H1 (cell line): ENCODE measurements around the gene MEIS2. TPM values are rescaled to one million over a fixed set of nuclear protein-coding genes. Genes with fewer than 3 reads are reported as not detected.
A peak's percentile ranks its signal among the peaks of the same experiment; 100 is the strongest.

Experiments used
- CTCF ChIA-PET: fragments of 300-600 bp; sonication (Branson Sonifier 250); formaldehyde crosslinking; loops from one replicate; lab custom pipeline; 2021; ENCODE audit not compliant: partially characterized antibody; lab: Charles Lee
- POLR2A ChIA-PET: fragments of 300-600 bp; sonication (Branson Sonifier 250); formaldehyde crosslinking; loops from one replicate; lab custom pipeline; 2021; ENCODE audit warnings: inconsistent platforms; ENCODE audit not compliant: partially characterized antibody; lab: Charles Lee
- DNase-seq, 2 experiments: peaks; one replicate each; pipeline versions ENCODE4 v3.0.0 to v3.0.0-alpha.2; 2010 to 2022; ENCODE audit warnings: low spot score in 2 of 2, low read depth in 1 of 2, mixed read lengths in 1 of 2
- FAIRE-seq: peaks from 2 replicates; lab custom pipeline; 2011; peaks lifted over from hg19 to GRCh38; lab: Jason Lieb, UNC
- H2AFZ ChIP-seq: 2 replicates; pipeline ENCODE4 v1.8.1; 2012; ENCODE audit warnings: low read length, inconsistent platforms
- H2AK5ac ChIP-seq: 2 replicates; pipeline ENCODE4 v1.6.1; 2013; ENCODE audit warnings: low read depth, low read length
- H2BK120ac ChIP-seq: replicated peaks from 2 replicates; pipeline ENCODE3; 2013; ENCODE audit warnings: low read depth, low read length, inconsistent platforms
- H2BK12ac ChIP-seq: 2 replicates; pipeline ENCODE4 v1.6.1; 2013; ENCODE audit warnings: low read depth, low read length
- H2BK15ac ChIP-seq: 2 replicates; pipeline ENCODE4 v1.6.1; 2013; ENCODE audit warnings: low read length
- H2BK20ac ChIP-seq: 2 replicates; pipeline ENCODE4 v1.6.1; 2013; ENCODE audit warnings: low read length
- H2BK5ac ChIP-seq: 2 replicates; pipeline ENCODE4 v1.6.1; 2013; ENCODE audit warnings: low read depth, low read length
- H3K14ac ChIP-seq: 2 replicates; pipeline ENCODE4 v1.6.1; 2013; ENCODE audit warnings: inconsistent platforms; ENCODE audit not compliant: insufficient read length
- H3K18ac ChIP-seq: 2 replicates; pipeline ENCODE4 v1.6.1; 2013; ENCODE audit warnings: low read length; ENCODE audit errors: extremely low read depth
- H3K23ac ChIP-seq: 2 replicates; pipeline ENCODE4 v1.6.1; 2013; ENCODE audit warnings: inconsistent platforms; ENCODE audit not compliant: insufficient read length
- H3K23me2 ChIP-seq: 2 replicates; pipeline ENCODE4 v1.6.1; 2013; ENCODE audit warnings: low read depth, low read length
- H3K27ac ChIP-seq: 2 replicates; pipeline ENCODE4 v1.6.1; 2011; ENCODE audit warnings: low read depth, low read length, inconsistent platforms
- H3K27me3 ChIP-seq, 4 experiments: replicated peaks in 1 of 4; 1 replicate in 1 of 4; 2 replicates in 3 of 4; pipeline versions ENCODE4 v1.6.1 to v1.8.1; 2011 to 2013; ENCODE audit warnings: low read length in 3 of 4, mild to moderate bottlenecking in 3 of 4, inconsistent platforms in 2 of 4, mixed read lengths in 2 of 4, moderate library complexity in 1 of 4; ENCODE audit not compliant: control insufficient read depth in 3 of 4, insufficient read depth in 3 of 4; ENCODE audit errors: extremely low read depth in 1 of 4
- H3K36me3 ChIP-seq, 4 experiments: 2 replicates each; pipeline versions ENCODE4 v1.6.1 to v1.8.1; 2011 to 2013; ENCODE audit warnings: mild to moderate bottlenecking in 4 of 4, low read length in 3 of 4, moderate library complexity in 2 of 4, control low read depth in 1 of 4, inconsistent platforms in 1 of 4; ENCODE audit not compliant: insufficient read depth in 4 of 4, control insufficient read depth in 2 of 4
- H3K4ac ChIP-seq: replicated peaks from 2 replicates; pipeline ENCODE3; 2013; ENCODE audit warnings: low read length, low read depth, mixed read lengths, inconsistent platforms; ENCODE audit not compliant: insufficient read length
- H3K4me1 ChIP-seq, 4 experiments: replicated peaks in 1 of 4; 1 replicate in 1 of 4; 2 replicates in 3 of 4; pipeline versions ENCODE4 v1.6.1 to v1.8.1; 2011 to 2013; ENCODE audit warnings: low read length in 3 of 4, inconsistent platforms in 2 of 4, mixed read lengths in 1 of 4; ENCODE audit not compliant: insufficient read depth in 4 of 4, control insufficient read depth in 3 of 4
- H3K4me2 ChIP-seq, 2 experiments: 2 replicates each; pipeline versions ENCODE4 v1.6.1 to v1.8.1; 2011 to 2013; ENCODE audit warnings: low read depth in 2 of 2, low read length in 2 of 2, control low read depth in 1 of 2, inconsistent platforms in 1 of 2, mild to moderate bottlenecking in 1 of 2; ENCODE audit not compliant: insufficient read depth in 1 of 2
- H3K4me3 ChIP-seq, 4 experiments: fragments of 200-600, 300-600 bp in 1 of 4; sonication (generic), shearing (Covaris generic), sonication (Bioruptor Twin) in 1 of 4; 2 replicates each; pipeline versions ENCODE4 v1.5.1 to v1.8.1; 2011 to 2016; ENCODE audit warnings: low read length in 4 of 4, low read depth in 3 of 4, control low read depth in 2 of 4, inconsistent platforms in 2 of 4, mild to moderate bottlenecking in 2 of 4, mixed read lengths in 1 of 4, moderate library complexity in 1 of 4; ENCODE audit not compliant: insufficient read depth in 2 of 4; ENCODE audit errors: extremely low read depth in 1 of 4
- H3K56ac ChIP-seq: replicated peaks from 2 replicates; pipeline ENCODE3; 2013; ENCODE audit warnings: low read depth, mild to moderate bottlenecking, mixed read lengths, low read length, inconsistent platforms; ENCODE audit not compliant: insufficient read length
- H3K79me1 ChIP-seq: 2 replicates; pipeline ENCODE4 v1.6.1; 2013; ENCODE audit warnings: low read depth, low read length, control low read depth
- H3K79me2 ChIP-seq, 2 experiments: 2 replicates each; pipeline versions ENCODE4 v1.6.1 to v1.8.1; 2012 to 2013; ENCODE audit warnings: low read length in 2 of 2, mild to moderate bottlenecking in 2 of 2, inconsistent platforms in 1 of 2; ENCODE audit not compliant: insufficient read depth in 2 of 2, control insufficient read depth in 1 of 2
- H3K9ac ChIP-seq, 4 experiments: replicated peaks in 1 of 4; 1 replicate in 1 of 4; 2 replicates in 3 of 4; pipeline versions ENCODE4 v1.6.1 to v1.8.1; 2011 to 2013; ENCODE audit warnings: low read depth in 3 of 4, low read length in 3 of 4, control low read depth in 2 of 4, mild to moderate bottlenecking in 2 of 4, moderate library complexity in 2 of 4, inconsistent platforms in 1 of 4; ENCODE audit errors: extremely low read depth in 1 of 4
- H3K9me3 ChIP-seq, 2 experiments: 2 replicates each; pipeline versions ENCODE4 v1.6.1 to v1.8.1; 2012 to 2013; ENCODE audit warnings: mild to moderate bottlenecking in 2 of 2, moderate library complexity in 2 of 2, control low read depth in 1 of 2, inconsistent platforms in 1 of 2, low read depth in 1 of 2, low read length in 1 of 2, mixed read lengths in 1 of 2; ENCODE audit not compliant: insufficient read depth in 2 of 2
- H4K20me1 ChIP-seq, 2 experiments: replicated peaks in 1 of 2; 2 replicates each; pipeline versions ENCODE3 to v1.8.1; 2011 to 2013; ENCODE audit warnings: inconsistent platforms in 2 of 2, low read length in 2 of 2, mild to moderate bottlenecking in 1 of 2; ENCODE audit not compliant: insufficient read depth in 2 of 2, control insufficient read depth in 1 of 2
- H4K5ac ChIP-seq: 2 replicates; pipeline ENCODE4 v1.6.1; 2013; ENCODE audit warnings: low read length, low read depth, mixed read lengths, inconsistent platforms; ENCODE audit not compliant: insufficient read length
- H4K8ac ChIP-seq: 2 replicates; pipeline ENCODE4 v1.8.0; 2013; ENCODE audit warnings: mild to moderate bottlenecking, moderate library complexity, low read length, inconsistent platforms; ENCODE audit not compliant: insufficient read depth; ENCODE audit errors: extremely low read depth
- H4K91ac ChIP-seq: replicated peaks from 2 replicates; pipeline ENCODE3; 2013; ENCODE audit warnings: low read length, mixed read lengths, inconsistent platforms; ENCODE audit not compliant: insufficient read length
- CBX8 ChIP-seq: fragments of 300-800, 300-1000 bp; sonication (generic); IDR thresholded peaks from 2 replicates; pipeline ENCODE4 v1.7.1; 2016; ENCODE audit warnings: low read depth, low read length, borderline replicate concordance
- RNF2 ChIP-seq: fragments of 200-900, 300-1000 bp; sonication (generic); IDR thresholded peaks from 2 replicates; pipeline ENCODE4 v1.7.1; 2016; ENCODE audit warnings: borderline replicate concordance, low read depth, mild to moderate bottlenecking, antibody characterized with exemption, low read length; ENCODE audit not compliant: poor library complexity, severe bottlenecking; ENCODE audit errors: missing control alignments
- SIRT6 ChIP-seq: IDR thresholded peaks from one replicate; pipeline ENCODE4 v1.7.1; 2012; ENCODE audit warnings: low read length, inconsistent platforms
- WGBS, 2 experiments: shearing (Covaris generic) in 1 of 2; methylation state at CpG; one replicate each; pipeline versions ENCODE4 v1.1.6 to v1.1.7; 2013 to 2015; ENCODE audit warnings: low lambda C conversion rate in 2 of 2, mixed read lengths in 2 of 2, inconsistent platforms in 1 of 2, low coverage in 1 of 2, missing lambda C conversion rate in 1 of 2; ENCODE audit not compliant: insufficient replicate concordance in 2 of 2, insufficient coverage in 1 of 2, insufficient read length in 1 of 2; ENCODE audit errors: extremely low coverage in 1 of 2, missing lambda C conversion rate in 1 of 2; 5-methylcytosine and 5-hydroxymethylcytosine counted together
- polyA plus RNA-seq, 7 experiments: library from polyadenylated mRNA; depleted of rRNA in 3 of 7; stranded (reverse) in 5 of 7; unstranded in 2 of 7; fragments of >200 nt in 5 of 7; fragments of 200-250 nt in 2 of 7; gene quantifications; 1 replicate in 5 of 7; 2 replicates in 1 of 7; 4 replicates in 1 of 7; pipeline versions ENCODE4 v1.2.1 to v1.2.3, GENCODE V29; 2011 to 2013; ENCODE audit warnings: missing spikeins in 2 of 7, mixed read lengths in 2 of 7
- total RNA-seq: library from RNA; stranded (reverse); fragmentation: NEBNext Ultra II Directional; extraction: Animal tissue kit (Norgen Biotek cat#: 25700); gene quantifications from 2 replicates; pipeline ENCODE4 v1.2.1, GENCODE V29; 2021

The MEIS2 gene
- total and polyA plus RNA-seq, 2 of the 8 experiments (the other 6 are each of a cell fraction or from before 2014, with no cell fraction given) = 0.22 to 1.2 TPM

- peaks cover 3 to 5% of the 10 kb centered on the region in 2 experiments for H4K20me1 ChIP-seq
- peak overlapping the region in 2 of 4 experiments; percentile 22 to 64; a peak in 4 of 8 replicates for H3K4me3 ChIP-seq
- H2BK20ac ChIP-seq = no peak overlapping the region
- H3K79me1 ChIP-seq = no peaks in the 10 kb centered on the region
- H3K23ac ChIP-seq = no peak overlapping the region
- H3K27ac ChIP-seq = no peak overlapping the region
- WGBS, 2 experiments = 8% methylated on average over 10 of the region's 10 CpGs; no CpG with 5 or more reads in 1 of the 2 experiments
- ChIA-PET CTCF (interaction anchor here (1.1 to 9.9 kb wide), 4 partner anchors 11 to 228 kb away, joined by 3 to 130 read pairs (median 14); no protein-coding TSS in a partner anchor), POLR2A (interaction anchor here (1.2 to 2.1 kb wide), 2 partner anchors 12 kb away, joined by 3 to 5 read pairs; no protein-coding TSS in a partner anchor)
- H3K4me1 ChIP-seq = peaks cover 5 to 18% (median 11%) of the 10 kb centered on the region in 4 experiments
- peaks cover 18% of the 10 kb centered on the region; the same call in 1 of the 2 replicates for H3K23me2 ChIP-seq
- H2AK5ac ChIP-seq = no peak overlapping the region
- H3K36me3 ChIP-seq = no peaks in the 10 kb centered on the region
- no peak overlapping the region for H3K18ac ChIP-seq
- H2AFZ ChIP-seq = no peak overlapping the region
- no peak overlapping the region for H3K4ac ChIP-seq
- no peak overlapping the region for H4K91ac ChIP-seq
- H3K9me3 ChIP-seq = no peaks in the 10 kb centered on the region; a peak in 1 of 4 replicates
- H2BK15ac ChIP-seq = no peak overlapping the region
- no peak overlapping the region for H3K14ac ChIP-seq
- H2BK5ac ChIP-seq = no peak overlapping the region
- no peak overlapping the region for H4K8ac ChIP-seq
- peaks cover 56 to 89% (median 73%) of the 10 kb centered on the region in 4 experiments for H3K27me3 ChIP-seq
- DNase-seq (no peak), FAIRE-seq (no peak)
- H4K5ac ChIP-seq = no peak overlapping the region
- H2BK120ac ChIP-seq = no peak overlapping the region
- H3K9ac ChIP-seq = no peak overlapping the region
- TF ChIP-seq SIRT6 (no peak), RNF2 (peak; percentile 73), CBX8 (0 out of 2 replicates have a peak, but pooled peaks have one; percentile 67)
- no peaks in the 10 kb centered on the region for H3K79me2 ChIP-seq
- no peak overlapping the region for H3K56ac ChIP-seq
- peak overlapping the region; percentile 66 to 92 for H3K4me2 ChIP-seq
- H2BK12ac ChIP-seq = no peak overlapping the region; the same call in 1 of the 2 replicates
Observed at GRCh38 chr15:37107744-37108380, 7.5 kb upstream of the MEIS2 start.
